Jurkat, Clone E6-1 (cell line): ENCODE data around the gene SECTM1. TPM values are rescaled to one million over a fixed set of nuclear protein-coding genes. Genes with fewer than 3 reads are reported as not detected.
"Not testable (repeated sequence)": the region's sequence is repeated elsewhere in the genome, so short reads cannot be mapped to it uniquely, and the experiment has no call there.

Experiments
- DNase-seq: peaks from one replicate; pipeline ENCODE4 v3.0.0-alpha.2; 2011; ENCODE audit warnings: low read depth, low spot score
- H3K4me3 ChIP-seq: 2 replicates; pipeline ENCODE4 v1.5.1; 2011; ENCODE audit warnings: mild to moderate bottlenecking, low read length, control low read depth, moderate library complexity
- polyA plus RNA-seq: library from polyadenylated mRNA; unstranded; fragments of >200 nt; gene quantifications from one replicate; pipeline ENCODE4 v1.2.1, GENCODE V29; 2012; ENCODE audit warnings: missing spikeins; ENCODE audit not compliant: insufficient read length, insufficient read depth

Gene SECTM1
- polyA plus RNA-seq = not detected

GRCh38 chr17:82333279-82334171 lies at the start of gene SECTM1:
TSS of gene SECTM1 (minus strand) at chr17:82333766. CDS start at chr17:82327240, 6,526 bp downstream.
- peak within 1 kb of the TSS; percentile 69 for H3K4me3 ChIP-seq
- no peak for DNase-seq

- no peak overlapping the region for H3K4me3 ChIP-seq
- DNase-seq = no peak
These were observed 49.3 kb upstream of the SECTM1 start for GRCh38 chr17:82382933-82383255.

- H3K4me3 ChIP-seq, DNase-seq: not testable (repeated sequence)
These were observed 48.8 kb upstream of the SECTM1 start for GRCh38 chr17:82382220-82382932.

- H3K4me3 ChIP-seq, DNase-seq: not testable (repeated sequence)
These were observed 48.1 kb upstream of the SECTM1 start for GRCh38 chr17:82381703-82382009.

- H3K4me3 ChIP-seq = no peak overlapping the region
- DNase-seq = no peak
These were observed 47.5 kb upstream of the SECTM1 start for GRCh38 chr17:82380860-82381702.

- no peak overlapping the region for H3K4me3 ChIP-seq
- DNase-seq = no peak
These were observed 45.1 kb upstream of the SECTM1 start for GRCh38 chr17:82378741-82379021.

GRCh38 chr17:82377924-82378740 lies 44.6 kb upstream of the SECTM1 start:
- no peak overlapping the region for H3K4me3 ChIP-seq
- no peak for DNase-seq

- H3K4me3 ChIP-seq, DNase-seq: not testable (repeated sequence)
These were observed 43.7 kb upstream of the SECTM1 start for GRCh38 chr17:82377294-82377693.

- DNase-seq = no peak
- H3K4me3 ChIP-seq = no peak overlapping the region
These were observed 42.6 kb upstream of the SECTM1 start for GRCh38 chr17:82376042-82376730.

- DNase-seq = no peak
These were observed 41.9 kb upstream of the SECTM1 start for GRCh38 chr17:82375359-82376041.

GRCh38 chr17:82374626-82375331 lies 41.2 kb upstream of the SECTM1 start:
- no peak for DNase-seq
- H3K4me3 ChIP-seq = no peak overlapping the region

More at GRCh38 chr17:82375359-82376041, 41.9 kb upstream of the SECTM1 start:
- H3K4me3 ChIP-seq = no peak overlapping the region

GRCh38 chr17:82373731-82374625 lies 40.4 kb upstream of the SECTM1 start:
- no peak for DNase-seq
- no peak overlapping the region for H3K4me3 ChIP-seq

GRCh38 chr17:82373072-82373452 lies 39.5 kb upstream of the SECTM1 start:
- not testable (repeated sequence) for H3K4me3 ChIP-seq, DNase-seq

- DNase-seq = no peak
- no peak overlapping the region for H3K4me3 ChIP-seq
These were observed 38.9 kb upstream of the SECTM1 start for GRCh38 chr17:82372249-82373071.

GRCh38 chr17:82371333-82372248 lies 38.0 kb upstream of the SECTM1 start, which contains the start of gene UTS2R:
TSS of gene UTS2R (plus strand) at chr17:82371765. CDS start at chr17:82374325, 2,560 bp downstream.
- no peak within 1 kb of the TSS for H3K4me3 ChIP-seq
- DNase-seq = no peak
